ENCODE measurements around the gene CNTNAP2.

- TF ChIP-seq POLR2AphosphoS5 (IDR thresholded peaks at IDR 0.05; ENCODE audit: insufficient read depth in 1 of 2, low read depth in 1 of 2) (no peak), CTCF (IDR thresholded peaks at IDR 0.05) (no peak), POLR2A (IDR thresholded peaks at IDR 0.05) (no peak)
Observed at GRCh38 chr7:146548816-146549215, 432.2 kb downstream of the CNTNAP2 start.
